Ovary (tissue), 3 donors: ENCODE data around the gene APBA2.

Experiments
- CTCF ChIP-seq, 3 donors: fragments of 450-650 bp in 2 of 3; fragments of 200-600 bp in 1 of 3; IDR thresholded peaks; one replicate each; pipeline versions ENCODE4 v1.5.1 to v1.8.0; 2016 to 2022; ENCODE audit warnings: antibody characterized with exemption in 3 of 3, mild to moderate bottlenecking in 1 of 3
- EP300 ChIP-seq: sonication (generic); formaldehyde crosslinking; IDR thresholded peaks from one replicate; pipeline ENCODE4 v1.6.1; 2017; ENCODE audit warnings: antibody characterized with exemption
- POLR2A ChIP-seq: fragments of 450-650 bp; IDR thresholded peaks from one replicate; pipeline ENCODE4 v1.6.1; 2017; ENCODE audit warnings: antibody characterized with exemption, mild to moderate bottlenecking, moderate library complexity
- donor health status: DM: no; HTN: no; CAD: no.

GRCh38 chr15:28904003-28904402, 18.2 kb downstream of the APBA2 start:
- TF ChIP-seq CTCF (IDR thresholded peaks at IDR 0.05) (no peak), POLR2A (no peak), EP300 (no peak)
